Ovary (tissue), 9 donors: ENCODE results near the gene CEACAM16. TPM values are rescaled to one million over a fixed set of nuclear protein-coding genes. Genes with fewer than 3 reads are reported as not detected.
"Not testable (repeated sequence)": the region's sequence is repeated elsewhere in the genome, so short reads cannot be mapped to it uniquely, and the experiment has no call there.

ENCODE experiments used
- DNase-seq, 5 donors: peaks; one replicate each; pipeline ENCODE4 v3.0.0-alpha.2; 2019 to 2020
- H3K27ac ChIP-seq, 2 donors: fragments of 200-600 bp; one replicate each; pipeline versions ENCODE4 v1.5.1 to v1.8.0; 2019 to 2022
- H3K27me3 ChIP-seq: fragments of 200-600 bp; one replicate; pipeline ENCODE4 v1.8.0; 2022
- H3K36me3 ChIP-seq: fragments of 200-600 bp; sonication (generic); one replicate; pipeline ENCODE4 v1.5.1; 2019
- H3K4me1 ChIP-seq: one replicate; pipeline ENCODE4 v1.8.1; 2013; ENCODE audit warnings: mild to moderate bottlenecking, moderate library complexity; ENCODE audit not compliant: insufficient read depth
- H3K4me3 ChIP-seq: fragments of 200-600 bp; sonication (generic); one replicate; pipeline ENCODE4 v1.5.1; 2017
- H3K9me3 ChIP-seq, 2 donors: fragments of 200-600 bp in 1 of 2; sonication (generic) in 1 of 2; one replicate each; pipeline versions ENCODE4 v1.5.1 to v1.8.1; 2013 to 2019; ENCODE audit warnings: mild to moderate bottlenecking in 1 of 2, moderate library complexity in 1 of 2
- CTCF ChIP-seq, 3 donors: fragments of 450-650 bp in 2 of 3; fragments of 200-600 bp in 1 of 3; IDR thresholded peaks; one replicate each; pipeline versions ENCODE4 v1.5.1 to v1.8.0; 2016 to 2022; ENCODE audit warnings: antibody characterized with exemption in 3 of 3, mild to moderate bottlenecking in 1 of 3
- EP300 ChIP-seq: sonication (generic); formaldehyde crosslinking; IDR thresholded peaks from one replicate; pipeline ENCODE4 v1.6.1; 2017; ENCODE audit warnings: antibody characterized with exemption
- POLR2A ChIP-seq: fragments of 450-650 bp; IDR thresholded peaks from one replicate; pipeline ENCODE4 v1.6.1; 2017; ENCODE audit warnings: antibody characterized with exemption, mild to moderate bottlenecking, moderate library complexity
- WGBS, 3 donors: extraction: QIAGEN DNeasy Blood & Tissue Kit in 1 of 3; methylation state at CpG; one replicate each; pipeline versions ENCODE4 v1.1.5 to v1.1.7; 2013 to 2017; 5-methylcytosine and 5-hydroxymethylcytosine counted together
- intact Hi-C, 4 donors: fragments of 100-400 bp; cut with DNase I; formaldehyde crosslinking; loops; one replicate each; pipeline versions ENCODE4 v1.11.0 to v1.15.1; 2022 to 2023
- polyA plus RNA-seq, 2 donors: library from polyadenylated mRNA; stranded (reverse); fragments of 200-250 nt in 1 of 2; fragments of 350-450 nt in 1 of 2; fragmentation: Illumina TruSeq in 1 of 2; extraction: RNeasy Lipid Tissue Mini Kit (QIAGEN cat#74804) in 1 of 2; gene quantifications; one replicate each; pipeline ENCODE4 v1.2.3, GENCODE V29; 2013 to 2014
- total RNA-seq, 7 donors: library from RNA; depleted of rRNA in 2 of 7; stranded (reverse); fragments of >200 nt in 2 of 7; fragmentation: NEBNext Ultra II Directional in 3 of 7; extraction: Animal tissue kit (Norgen Biotek cat#: 25700) in 3 of 7; gene quantifications; one replicate each; pipeline versions ENCODE4 v1.1.0 to v1.2.4, GENCODE V29; 2016 to 2023
- donor health status: DM: no; HTN: no; CAD: no; lungs with moderate emphysema.
- donor health status: DM: no; HTN: no; CAD: no.
- donor health status: Bipolar disorder and iron deficiency.
- donor health status: DM: yes; HTN: yes; CAD: no.
- donor health status: DM: no; HTN: no; CAD: no.
- donor health status: DM: yes; HTN: yes; CAD: no.

Gene CEACAM16
- total and polyA plus RNA-seq, 9 donors, result not detected

GRCh38 chr19:44668985-44669764 is 29.8 kb upstream of the CEACAM16 start:
- no peak for DNase-seq
- TF ChIP-seq CTCF (IDR thresholded peaks at IDR 0.05) (no peak), EP300 (no peak), POLR2A (no peak)
- Histone ChIP-seq H3K4me1 (no peaks in the 10 kb centered on the region), H3K27me3 (no peaks in the 10 kb centered on the region), H3K4me3 (no peak overlapping the region), H3K27ac (no peak overlapping the region), H3K9me3 (no peaks in the 10 kb centered on the region), H3K36me3 (no peaks in the 10 kb centered on the region)
- intact Hi-C loops, result no loop called here
- 65 to 73% (median 67%) methylated on average over 2 of the region's 2 CpGs for WGBS, 3 donors

GRCh38 chr19:44670027-44670426 is 28.9 kb upstream of the CEACAM16 start:
- H3K27me3 ChIP-seq, H3K9me3 ChIP-seq, DNase-seq, H3K27ac ChIP-seq, H3K4me3 ChIP-seq, H3K4me1 ChIP-seq, intact Hi-C loops, H3K36me3 ChIP-seq: not testable (repeated sequence)
- WGBS, 3 donors, result 75 to 95% (median 94%) methylated on average over 2 of the region's 2 CpGs

- no peak for DNase-seq
- no peaks in the 10 kb centered on the region for H3K36me3 ChIP-seq
- no peak within 1 kb of the TSS for H3K4me3 ChIP-seq
- H3K27me3 ChIP-seq, result no peaks in the 10 kb centered on the region
- H3K9me3 ChIP-seq, result no peaks in the 10 kb centered on the region
- no peak within 1 kb of the TSS for H3K27ac ChIP-seq
- intact Hi-C loops, result no loop called here
- no peak for TF ChIP-seq EP300
- TF ChIP-seq POLR2A, result no peak
- no peak for TF ChIP-seq CTCF (IDR thresholded peaks at IDR 0.05)
- no peaks in the 10 kb centered on the region for H3K4me1 ChIP-seq
- WGBS, 3 donors, result 80 to 96% (median 94%) methylated on average over 2 of the region's 2 CpGs
Measured at GRCh38 chr19:44671400-44671799, 27.6 kb upstream of the CEACAM16 start, which contains the start of gene CEACAM19. CEACAM19 (plus strand) TSS chr19:44671482; CDS start chr19:44671932, 450 bp downstream.

- no peak for DNase-seq
- Histone ChIP-seq H3K4me1 (no peaks in the 10 kb centered on the region), H3K4me3 (no peak overlapping the region), H3K36me3 (no peaks in the 10 kb centered on the region), H3K9me3 (no peaks in the 10 kb centered on the region), H3K27me3 (no peaks in the 10 kb centered on the region), H3K27ac (no peak overlapping the region)
- TF ChIP-seq POLR2A (no peak), EP300 (no peak), CTCF (IDR thresholded peaks at IDR 0.05) (no peak)
- WGBS, 3 donors, result 54 to 92% (median 75%) methylated on average over 1 of the region's 1 CpG
- intact Hi-C loops, result no loop called here
Measured at GRCh38 chr19:44672226-44672625, 26.7 kb upstream of the CEACAM16 start.

- no peak for TF ChIP-seq POLR2A
- TF ChIP-seq CTCF (IDR thresholded peaks at IDR 0.05), result no peak
- no peak for TF ChIP-seq EP300
- WGBS, 3 donors, result 78 to 93% (median 90%) methylated on average over 4 of the region's 4 CpGs
- no peak overlapping the region for H3K27ac ChIP-seq
- H3K9me3 ChIP-seq, result no peaks in the 10 kb centered on the region
- no peaks in the 10 kb centered on the region for H3K4me1 ChIP-seq
- H3K4me3 ChIP-seq, result no peak overlapping the region
- intact Hi-C loops, result no loop called here
- no peaks in the 10 kb centered on the region for H3K36me3 ChIP-seq
- DNase-seq, result no peak
- no peaks in the 10 kb centered on the region for H3K27me3 ChIP-seq
Measured at GRCh38 chr19:44673510-44673909, 25.4 kb upstream of the CEACAM16 start.
